ENCODE data around the gene FAM20C. TPM values are rescaled to one million over a fixed set of nuclear protein-coding genes. Genes with fewer than 3 reads are reported as not detected.
A peak's percentile ranks its signal among the peaks of the same experiment; 100 is the strongest.

FAM20C gene
- total RNA-seq, 1 donor from 2014 or later: 29.7 TPM

DNA sequence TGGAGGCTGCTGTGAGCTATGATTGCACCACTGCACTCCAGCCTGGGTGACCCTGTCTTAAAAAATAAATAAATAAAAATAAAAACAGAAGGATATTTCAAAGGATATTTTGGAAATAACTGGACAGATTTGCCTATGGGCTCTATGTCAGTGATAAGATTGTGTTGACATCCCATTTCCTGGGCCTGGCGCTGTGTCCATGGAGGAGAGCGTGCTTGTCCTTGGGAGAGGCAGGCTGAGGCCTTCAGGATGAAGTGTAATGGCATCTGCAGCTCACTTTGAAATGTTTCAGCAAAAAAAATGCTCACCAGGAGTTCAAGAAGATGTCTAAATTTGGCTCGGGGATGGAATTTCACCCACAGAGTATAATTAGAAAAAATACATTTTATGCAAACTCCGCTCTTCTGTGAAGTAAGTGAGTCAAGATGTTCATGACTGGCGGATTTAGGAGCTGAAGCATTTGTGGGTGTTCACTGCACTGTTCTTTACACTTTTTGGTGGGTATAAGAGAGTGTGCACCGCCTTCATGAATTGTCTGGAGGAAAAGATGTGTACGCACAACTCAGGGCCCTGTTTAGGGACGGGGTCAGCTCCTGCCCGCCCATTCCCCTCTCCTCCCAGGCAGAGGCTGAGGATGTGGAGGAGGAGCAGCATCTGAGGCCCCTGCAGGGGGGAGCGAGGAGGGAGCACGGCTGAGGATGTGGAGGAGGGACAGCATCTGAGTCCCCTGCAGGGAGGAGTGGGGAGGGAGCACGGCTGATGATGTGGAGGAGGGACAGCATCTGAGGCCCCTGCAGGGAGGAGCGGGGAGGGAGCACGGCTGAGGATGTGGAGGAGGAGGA, 79.1 kb downstream of the FAM20C start:
- DNase-seq: peak; percentile 23

DNA sequence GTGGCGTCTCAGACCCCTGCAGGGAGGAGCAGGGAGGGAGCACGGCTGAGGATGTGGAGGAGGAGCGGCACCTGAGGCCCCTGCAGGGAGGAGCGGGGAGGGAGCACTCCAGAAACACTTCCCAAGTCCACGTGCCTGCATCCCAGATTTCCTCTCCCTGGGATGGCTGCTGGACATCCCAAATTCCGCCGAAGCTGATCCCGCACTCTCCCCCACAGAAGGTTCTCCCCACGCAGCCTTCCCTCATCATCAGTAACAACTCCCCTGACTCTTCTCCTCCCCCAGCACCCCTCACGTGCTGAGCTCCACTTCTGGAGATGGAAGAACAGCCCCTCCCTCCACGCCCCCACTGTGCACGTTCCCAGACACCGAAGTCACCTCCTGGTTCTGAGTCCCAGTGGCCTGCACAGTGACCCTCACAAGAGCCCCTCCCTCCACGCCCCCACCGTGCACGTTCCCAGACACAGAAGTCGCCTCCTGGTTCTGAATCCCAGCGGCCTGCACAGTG, 79.8 kb downstream of the FAM20C start:
- no peak for DNase-seq

DNA sequence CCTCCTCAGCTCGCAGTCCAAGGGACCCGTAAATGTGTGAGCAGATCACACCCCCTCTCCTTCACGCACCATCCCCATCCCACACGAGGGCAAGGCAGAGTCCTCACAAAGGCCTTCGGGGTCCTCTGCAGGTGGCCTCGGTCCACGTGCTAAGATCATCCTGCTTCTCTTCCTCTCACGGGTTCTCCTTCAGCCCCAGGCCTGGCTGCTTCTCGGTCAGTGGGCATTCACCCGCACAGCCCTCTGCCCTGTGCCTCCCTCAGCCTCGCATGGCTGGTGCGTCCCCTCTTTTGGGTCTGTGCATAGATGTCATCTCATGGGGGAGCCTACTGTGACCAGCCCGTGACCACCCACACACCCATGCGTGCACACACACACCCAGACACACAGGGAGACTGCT, 80.3 kb downstream of the FAM20C start:
- DNase-seq: no peak

DNA sequence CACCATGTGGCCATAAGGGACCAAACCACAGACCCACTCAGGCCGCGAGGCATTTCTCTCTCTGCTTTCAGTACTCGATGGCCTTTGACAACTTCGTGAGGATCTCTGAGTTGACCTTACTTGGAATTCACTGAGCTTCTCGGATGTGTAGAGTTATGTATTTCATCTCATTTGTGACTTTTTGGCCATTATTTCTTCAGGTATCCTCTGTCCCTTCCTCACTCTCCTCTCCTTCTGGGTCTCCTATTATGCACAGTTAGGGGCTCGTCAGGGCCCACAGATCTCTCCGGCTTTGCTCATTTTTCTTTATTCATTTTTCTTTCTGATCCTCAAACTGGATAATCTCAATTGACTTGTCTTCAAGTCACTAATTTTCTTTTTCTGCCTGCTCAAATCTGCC, 81.0 kb downstream of the FAM20C start:
- no peak for DNase-seq

DNA sequence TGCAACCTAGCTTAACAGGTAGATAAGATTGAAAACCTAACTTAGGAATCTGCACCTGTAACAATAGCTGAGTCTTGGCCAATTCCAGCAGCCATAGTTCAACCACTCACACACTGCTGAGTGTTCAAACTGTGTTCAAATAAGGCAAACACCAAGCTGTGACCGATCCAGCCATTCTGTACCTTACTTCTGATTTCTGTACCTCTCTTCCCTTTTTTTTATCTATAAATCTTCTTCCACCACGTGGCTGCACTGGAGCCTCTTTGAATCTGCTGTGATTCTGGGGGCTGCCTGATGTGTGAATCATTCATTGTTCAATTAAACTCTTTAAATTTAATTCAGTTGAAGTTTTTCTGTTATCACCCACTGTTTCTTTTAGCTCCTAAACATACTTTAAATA, 81.9 kb downstream of the FAM20C start:
- no peak for DNase-seq

DNA sequence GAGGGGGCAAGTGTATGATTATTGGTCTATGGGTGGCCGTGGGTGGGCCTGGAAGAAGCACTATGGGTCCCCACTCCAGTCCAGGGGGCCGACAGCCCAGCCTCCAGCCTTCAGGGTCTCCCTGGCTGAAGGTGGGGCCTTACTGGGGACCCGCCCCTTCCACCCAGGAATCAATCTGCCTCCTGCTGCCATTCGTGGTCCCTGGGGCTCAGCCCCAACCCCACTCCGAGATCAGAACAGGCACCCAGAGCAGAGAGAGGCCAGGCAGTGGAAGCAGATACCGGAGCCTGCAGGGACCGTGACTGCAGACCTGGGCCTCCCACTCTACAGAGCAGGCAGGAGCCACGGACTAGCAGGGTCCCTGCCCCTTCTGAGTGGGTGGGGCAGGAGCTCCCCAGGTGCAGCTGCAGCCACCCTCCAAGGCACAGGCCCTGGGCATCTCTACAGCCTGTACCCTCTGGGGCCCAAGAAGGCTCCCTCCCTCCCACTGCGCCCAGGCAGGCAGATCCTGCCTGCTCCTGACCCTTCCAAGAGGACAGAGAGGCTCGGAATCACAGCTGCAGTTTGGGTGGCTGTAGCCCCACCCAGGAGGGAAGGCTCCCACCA, 84.0 kb downstream of the FAM20C start:
- DNase-seq: no peak

DNA sequence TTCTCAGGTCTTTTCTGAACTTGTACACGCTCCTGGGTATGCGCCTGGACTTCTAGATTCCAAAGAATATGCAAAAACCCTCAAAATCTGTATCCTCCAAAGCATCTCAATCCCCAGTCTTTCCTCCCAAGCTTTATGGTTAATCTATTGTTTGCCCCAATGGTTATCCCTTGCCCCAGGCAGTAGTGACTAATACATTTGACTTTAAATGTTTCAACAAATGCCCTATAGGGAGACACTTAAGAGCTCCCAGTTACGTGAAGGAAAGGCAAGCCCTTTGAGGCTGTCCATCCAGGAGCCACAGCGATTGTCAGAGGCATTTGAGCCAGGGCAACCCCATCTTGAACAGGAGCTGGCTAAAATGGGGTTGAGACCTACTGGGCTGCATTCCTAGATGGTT, 84.9 kb downstream of the FAM20C start:
- DNase-seq: no peak

DNA sequence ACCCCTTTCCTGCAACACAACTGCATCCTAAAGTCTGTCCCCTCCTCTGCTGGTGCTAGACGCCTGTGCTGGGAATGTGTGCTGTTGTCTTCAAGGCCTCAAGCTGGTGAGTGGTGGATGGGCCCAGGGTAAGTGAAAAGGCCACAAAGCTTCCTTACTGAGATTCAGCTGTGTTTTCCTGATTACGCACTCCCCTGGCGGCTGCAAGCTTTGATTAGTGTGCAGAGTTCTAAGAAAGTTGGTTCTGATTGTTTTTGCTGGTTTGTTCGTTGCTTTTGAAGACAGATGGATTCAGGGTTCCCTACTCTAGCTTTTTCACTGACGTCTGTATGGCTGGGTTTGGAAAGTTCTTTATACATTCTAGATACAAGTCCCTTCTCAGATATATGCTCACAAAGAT, 85.7 kb downstream of the FAM20C start:
- no peak for DNase-seq

DNA sequence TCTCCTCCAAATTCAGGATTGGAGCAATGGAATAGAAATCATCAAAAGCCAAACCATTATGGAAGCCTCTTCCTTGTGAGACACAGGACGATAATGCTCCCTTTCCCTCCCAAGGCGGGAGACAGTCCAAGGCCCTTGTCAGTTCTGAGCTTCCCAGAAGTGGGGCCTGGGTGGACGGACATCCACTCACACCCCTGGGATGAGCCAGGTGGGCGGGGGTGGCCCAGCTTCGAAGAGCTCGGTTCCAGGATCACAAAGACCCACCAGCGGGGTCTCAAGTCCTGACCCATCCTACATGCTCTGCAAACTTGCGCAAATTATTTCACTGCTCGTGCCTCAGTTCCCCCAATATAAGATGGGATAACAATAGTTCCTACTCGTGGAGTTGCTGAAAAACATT, 87.5 kb downstream of the FAM20C start:
- DNase-seq: no peak

DNA sequence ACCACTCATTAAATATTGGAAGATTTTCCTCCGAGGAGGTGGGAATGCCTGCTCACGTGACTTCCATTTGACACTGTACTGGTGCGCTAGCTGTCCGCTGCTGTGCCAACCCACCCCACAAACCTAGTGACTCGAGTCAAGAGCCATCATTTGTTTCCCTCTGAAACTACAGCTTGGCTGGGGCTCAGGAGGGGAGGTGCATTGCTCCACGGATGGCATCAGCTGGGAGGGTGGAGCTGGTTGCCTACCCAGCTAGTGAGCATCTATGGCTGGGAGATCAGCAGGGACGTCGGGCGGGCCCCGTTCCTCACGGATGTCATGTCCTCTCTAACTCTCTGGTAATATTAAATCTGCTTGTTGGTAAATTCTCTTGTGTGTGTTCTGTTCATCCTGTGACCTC, 88.1 kb downstream of the FAM20C start:
- DNase-seq: no peak

DNA sequence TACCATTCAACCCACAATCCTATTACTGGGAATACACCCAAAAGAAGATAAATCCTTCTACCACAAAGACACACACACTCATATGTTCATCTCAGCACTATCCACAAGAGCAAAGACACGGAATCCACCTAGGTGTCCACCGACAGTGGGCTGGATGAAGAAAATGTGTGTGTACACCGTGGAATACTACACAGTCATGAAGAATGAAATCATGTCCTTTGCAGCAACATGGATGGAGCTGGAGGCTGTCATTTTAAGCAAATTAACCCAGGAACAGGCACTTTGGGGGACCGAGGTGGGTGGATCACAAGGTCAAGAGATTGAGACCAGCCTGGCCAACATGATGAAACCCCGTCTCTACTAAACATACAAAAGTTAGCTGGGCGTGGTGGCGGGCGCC, 89.3 kb downstream of the FAM20C start:
- DNase-seq: no peak

DNA sequence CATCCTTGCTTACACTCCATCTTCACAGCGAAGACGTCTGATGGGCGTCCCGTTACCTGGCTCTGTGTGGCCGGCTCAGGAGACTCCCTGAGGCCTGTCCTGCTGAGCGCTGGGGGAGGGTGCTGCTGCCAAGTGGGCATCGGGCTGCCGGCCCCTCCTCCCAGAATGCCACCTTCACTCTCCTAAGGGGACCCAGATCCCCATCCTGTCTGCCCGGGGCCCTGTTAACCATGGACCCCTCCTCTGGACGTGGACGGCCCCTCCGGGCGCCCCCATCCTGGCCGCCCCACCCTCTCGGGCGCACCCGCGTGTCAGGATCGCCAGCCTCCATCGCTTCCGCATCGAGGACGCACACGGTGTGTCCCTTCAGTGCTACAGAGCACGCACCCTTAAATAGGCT, 90.2 kb downstream of the FAM20C start:
- DNase-seq: no peak

DNA sequence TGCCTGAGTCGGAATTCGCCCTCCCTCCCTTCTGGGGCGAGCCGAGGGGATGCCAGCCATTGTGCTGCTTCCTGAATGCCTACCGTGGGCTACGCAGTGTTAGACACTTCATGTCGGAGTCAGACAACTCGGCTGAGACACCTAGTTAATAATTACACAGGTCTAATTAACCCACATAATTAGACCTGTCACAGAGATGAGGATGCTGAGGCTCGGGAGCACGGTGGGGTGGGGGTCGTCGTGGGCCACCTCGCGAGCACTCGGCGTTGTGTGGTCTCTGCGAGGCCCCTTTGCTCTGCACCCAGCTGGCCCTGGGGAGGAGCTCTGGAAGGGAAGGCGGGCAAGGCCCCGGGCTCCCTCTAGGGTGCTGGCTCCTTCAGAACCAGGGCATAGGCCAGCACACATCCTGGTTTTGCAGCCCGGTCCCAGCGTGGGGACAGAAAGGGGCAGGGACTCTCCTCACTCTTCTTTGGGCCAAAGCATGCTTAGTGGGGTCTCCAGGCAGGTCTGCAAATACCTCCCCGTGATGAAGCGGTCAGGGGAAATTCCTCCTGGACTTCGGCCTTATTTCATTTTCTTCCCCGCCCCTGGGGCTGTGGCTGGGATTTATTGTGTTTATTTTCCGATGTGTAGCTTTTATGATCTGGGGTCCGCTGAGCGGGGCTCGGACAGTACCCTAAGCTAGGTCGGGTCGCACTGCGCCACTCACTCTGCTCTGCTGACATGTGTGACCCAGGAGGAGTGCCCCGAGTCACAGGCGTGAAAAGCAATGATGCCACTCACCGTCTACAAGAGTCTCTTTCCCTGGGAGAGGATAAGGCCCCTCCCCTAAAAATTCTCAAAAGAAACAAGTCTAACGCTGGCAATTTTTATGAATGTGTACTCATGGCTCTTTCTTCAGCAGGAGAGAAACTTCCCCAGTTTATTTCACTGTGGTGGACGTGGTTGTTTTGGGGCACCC, 92.7 kb downstream of the FAM20C start:
- DNase-seq: no peak

DNA sequence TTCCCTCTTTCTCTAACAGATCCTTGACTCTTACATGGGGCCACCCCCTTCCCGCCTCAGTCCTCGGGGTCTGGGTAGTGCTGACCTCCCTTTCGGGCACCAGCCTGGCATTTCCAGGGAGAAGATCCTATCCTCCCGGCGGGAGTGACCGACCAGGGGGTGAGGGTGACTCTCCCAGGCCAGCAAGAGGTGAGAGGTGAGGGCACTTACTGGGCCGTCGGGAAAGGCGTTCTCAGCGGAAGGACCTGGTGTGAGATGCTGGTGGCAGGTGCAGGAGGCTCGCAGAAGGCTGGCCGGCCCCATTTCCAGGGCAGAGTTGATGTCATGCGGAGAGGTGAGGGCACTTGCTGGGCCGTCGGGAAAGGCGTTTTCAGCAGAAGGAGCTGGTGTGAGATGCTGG, 93.4 kb downstream of the FAM20C start:
- no peak for DNase-seq

DNA sequence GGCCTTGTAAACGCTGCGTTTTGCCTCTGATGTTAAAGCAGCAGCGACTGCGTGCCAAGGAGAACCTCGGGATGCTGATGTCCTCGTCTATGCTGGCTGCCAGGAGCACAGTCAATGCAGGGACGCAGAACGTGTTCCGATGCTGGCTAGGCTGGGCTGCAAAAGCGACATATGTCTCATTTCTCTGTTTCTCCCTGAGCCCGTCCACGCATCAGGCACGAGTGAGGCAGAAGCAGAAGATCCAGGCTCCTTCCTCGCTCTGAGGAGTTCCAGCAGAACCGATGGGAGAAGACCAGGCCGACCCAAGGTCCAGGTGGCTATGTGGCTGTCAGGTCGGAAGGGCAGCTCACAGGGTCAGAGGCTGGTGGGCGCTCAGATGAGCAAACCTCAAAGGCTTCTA, 93.9 kb downstream of the FAM20C start:
- no peak for DNase-seq

DNA sequence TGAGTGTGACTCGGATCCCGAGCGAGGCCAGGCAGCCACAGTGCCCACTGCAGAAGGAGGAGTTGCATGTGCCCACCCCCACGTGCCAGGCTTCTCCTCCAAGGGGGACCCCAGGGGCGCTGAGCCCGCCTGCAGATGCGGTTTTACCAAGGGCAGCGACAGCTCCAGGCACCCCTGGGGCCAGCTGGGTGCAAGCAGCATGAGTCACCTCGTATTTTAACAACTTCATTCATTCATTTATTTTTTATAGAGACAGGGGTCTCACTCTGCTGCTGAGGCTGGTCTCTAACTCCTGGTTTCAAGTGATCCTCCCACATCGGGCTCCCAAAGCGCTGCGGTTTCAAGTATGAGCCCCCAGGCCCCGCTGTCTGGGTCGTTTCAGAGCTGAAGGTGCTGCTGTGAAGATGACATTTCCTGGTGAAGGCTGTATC, 96.3 kb downstream of the FAM20C start:
- no peak for DNase-seq

DNA sequence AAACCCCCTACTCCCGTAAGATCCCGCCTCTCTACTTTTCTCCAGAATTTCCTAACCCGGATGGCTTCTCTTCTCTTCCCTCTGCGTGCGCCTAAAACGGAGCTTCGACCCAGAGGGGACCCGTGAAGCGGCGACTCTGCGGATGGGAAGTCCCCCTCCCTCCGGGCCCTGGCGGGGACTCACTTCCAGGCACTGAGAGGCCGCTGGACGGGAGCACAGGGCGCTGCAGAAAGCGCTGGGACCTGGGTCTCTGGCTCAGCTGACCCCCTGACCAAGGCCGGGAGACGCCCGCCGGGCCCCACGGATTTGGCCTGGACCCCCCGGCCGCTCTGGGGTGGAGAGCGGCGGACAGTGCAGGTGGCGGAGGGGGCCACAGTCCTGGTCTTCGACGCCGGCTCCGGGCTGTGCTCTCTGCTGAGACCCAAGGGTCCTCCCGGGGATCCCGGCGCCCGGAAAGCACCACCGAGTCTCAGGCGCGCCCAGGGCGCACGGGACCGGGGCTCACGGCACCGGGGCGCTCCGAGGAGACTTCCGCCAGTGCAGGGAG, 96.9 kb downstream of the FAM20C start:
- DNase-seq: no peak

DNA sequence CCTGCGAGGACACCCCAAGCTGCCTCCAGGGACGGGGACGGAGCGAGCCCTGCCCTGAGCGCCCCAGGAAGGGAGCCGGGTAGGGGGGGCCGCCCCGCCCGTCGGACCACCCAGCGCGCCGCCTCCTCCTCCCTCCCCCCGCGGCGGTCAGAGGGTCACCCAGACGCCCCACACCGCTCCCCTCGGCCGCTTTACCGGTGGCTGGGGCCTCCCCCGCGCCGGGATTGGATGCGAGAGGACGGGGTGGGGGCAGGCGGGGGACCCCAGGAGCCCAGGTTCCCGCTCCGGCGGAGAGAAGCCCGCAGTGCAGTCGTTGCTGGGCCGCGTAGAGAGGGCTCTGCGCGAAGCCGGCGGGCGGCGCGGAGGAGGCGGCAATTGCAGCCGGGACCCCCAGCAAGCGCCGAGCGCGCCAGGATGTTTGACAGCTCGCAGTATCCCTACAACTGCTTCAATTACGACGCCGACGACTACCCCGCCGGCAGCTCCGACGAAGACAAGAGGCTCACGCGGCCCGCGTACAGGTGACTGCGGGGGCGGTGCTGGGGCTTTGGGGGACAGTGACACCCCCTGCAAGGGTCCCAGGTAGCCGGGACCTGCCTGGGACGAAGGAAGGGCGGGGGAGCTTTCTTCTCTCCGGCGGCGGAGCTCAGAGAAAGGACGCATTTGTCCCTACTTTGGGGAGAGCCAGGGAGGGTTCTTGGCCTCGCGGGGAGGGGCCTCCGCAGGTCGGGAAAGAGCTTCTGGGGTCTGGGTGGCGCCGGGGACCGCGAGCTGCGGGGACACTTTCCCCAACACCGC, 97.6 kb downstream of the FAM20C start, which contains the start of gene FOXL3:
Gene FOXL3 (plus strand): TSS at position 415 of the 798 bp plus-strand sequence. CDS start 0 bp downstream, at position 415.
- no peak for DNase-seq

DNA sequence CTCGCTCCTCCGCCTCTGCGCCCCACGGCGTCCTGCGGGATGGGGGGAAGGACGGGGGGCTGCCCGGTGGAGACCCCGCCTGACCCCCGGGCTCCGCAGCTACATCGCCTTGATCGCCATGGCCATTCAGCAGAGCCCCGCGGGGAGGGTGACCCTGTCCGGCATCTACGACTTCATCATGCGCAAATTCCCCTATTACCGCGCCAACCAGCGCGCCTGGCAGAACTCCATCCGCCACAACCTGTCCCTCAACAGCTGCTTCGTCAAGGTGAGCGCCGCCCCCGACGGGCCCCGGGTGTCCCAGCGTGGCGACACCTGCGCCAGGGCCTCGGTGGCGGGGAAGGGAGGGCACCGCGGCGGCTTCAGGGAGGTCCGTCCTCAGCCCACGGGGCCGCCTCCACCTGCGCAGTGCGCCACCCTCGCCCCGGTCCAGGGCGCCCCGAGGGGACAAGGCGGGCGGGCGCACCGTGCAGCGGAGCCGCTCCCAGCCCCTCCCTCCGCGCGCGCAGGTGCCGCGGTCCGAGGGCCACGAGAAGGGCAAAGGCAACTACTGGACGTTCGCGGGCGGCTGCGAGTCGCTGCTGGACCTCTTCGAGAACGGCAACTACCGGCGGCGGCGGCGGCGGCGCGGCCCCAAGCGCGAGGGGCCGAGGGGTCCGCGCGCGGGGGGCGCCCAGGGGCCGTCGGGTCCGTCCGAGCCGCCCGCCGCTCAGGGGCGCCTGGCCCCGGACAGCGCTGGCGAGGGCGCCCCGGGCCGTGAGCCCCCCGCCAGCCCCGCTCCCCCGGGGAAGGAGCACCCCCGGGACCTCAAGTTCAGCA, 98.4 kb downstream of the FAM20C start:
- DNase-seq: no peak

DNA sequence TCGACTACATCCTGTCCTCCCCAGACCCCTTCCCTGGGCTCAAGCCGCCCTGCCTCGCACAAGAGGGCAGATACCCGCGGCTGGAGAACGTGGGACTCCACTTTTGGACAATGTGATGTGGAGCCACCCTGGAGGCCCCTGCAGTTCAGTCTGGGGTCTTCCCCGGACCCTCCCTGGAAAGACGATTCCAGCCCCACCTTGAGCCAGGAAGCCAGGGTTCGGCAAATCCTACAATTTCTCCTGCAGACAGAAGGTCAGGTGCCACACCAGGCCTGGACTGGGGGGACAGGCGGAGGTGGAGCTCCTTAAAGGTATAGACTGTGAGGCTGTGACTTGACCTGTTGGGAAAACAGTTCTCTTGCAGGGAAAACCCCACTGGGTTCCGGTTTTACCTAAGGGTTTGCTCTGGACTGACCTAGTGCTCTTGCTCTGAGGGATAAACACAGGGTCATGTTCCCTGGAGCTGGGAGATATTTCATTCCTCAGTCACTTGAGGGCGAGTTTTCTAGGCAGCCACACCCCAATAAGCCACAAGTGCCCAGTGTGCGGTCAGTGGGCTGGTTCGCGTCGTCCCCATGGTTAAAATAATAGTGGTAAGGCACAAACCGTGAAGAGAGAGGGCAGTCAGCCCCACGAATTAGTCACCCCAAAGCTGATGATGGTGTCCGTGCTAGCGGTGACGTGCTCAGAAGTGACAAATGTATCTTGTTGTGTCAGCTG, 99.2 kb downstream of the FAM20C start:
- DNase-seq: no peak
